ENCODE results near the gene PIGU. TPM values are rescaled to one million over a fixed set of nuclear protein-coding genes. Genes with fewer than 3 reads are reported as not detected.

Gene PIGU
- total RNA-seq, 1 experiment from 2014 or later = 18.4 TPM

DNA sequence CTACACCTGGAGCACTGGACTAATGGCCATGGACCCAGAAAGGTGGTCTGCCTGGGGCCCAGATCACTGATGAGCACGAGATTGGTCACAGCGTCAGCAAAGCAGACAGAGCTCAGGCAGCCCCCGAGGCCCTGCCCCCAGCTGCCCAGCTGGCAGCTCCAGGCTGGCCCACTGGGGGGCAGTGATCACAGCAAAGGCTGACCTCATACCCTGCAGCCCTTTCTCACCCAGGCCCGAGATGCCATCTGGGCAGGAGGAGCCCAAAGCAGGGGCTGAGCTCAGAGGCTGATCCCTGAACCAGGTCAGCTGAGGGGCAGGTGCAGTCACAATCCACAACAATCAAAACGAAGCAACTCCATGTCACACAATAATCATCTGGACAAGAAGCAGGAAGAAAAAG lies 114.3 kb downstream of the PIGU start:
- peaks cover 5% of the 10 kb centered on the region for H3K79me2 ChIP-seq (ENCODE audit: low read length)
- no peaks in the 10 kb centered on the region for H3K27me3 ChIP-seq (ENCODE audit: low read length)
- H3K36me3 ChIP-seq (ENCODE audit: insufficient read depth, low read length) = no peaks in the 10 kb centered on the region
- no peak overlapping the region for H2AFZ ChIP-seq (ENCODE audit: low read length)
- no peak overlapping the region for H3K4me2 ChIP-seq (ENCODE audit: low read depth, low read length, poor library complexity, severe bottlenecking)
- no peak overlapping the region for H3K27ac ChIP-seq (ENCODE audit: low read length)
- no peak overlapping the region for H3K9ac ChIP-seq (ENCODE audit: low read length)
- no peak overlapping the region for H3K4me3 ChIP-seq (ENCODE audit: low read length)
- H3K9me2 ChIP-seq (replicated peaks; ENCODE audit: insufficient read depth, low read length) = no peaks in the 10 kb centered on the region
- no peaks in the 10 kb centered on the region for H3K9me3 ChIP-seq (ENCODE audit: low read length)
- H4K20me1 ChIP-seq (ENCODE audit: insufficient read depth, low read depth, low read length) = no peaks in the 10 kb centered on the region
- H3K4me1 ChIP-seq (ENCODE audit: low read length) = peaks cover 4% of the 10 kb centered on the region; the same call in 1 of the 2 replicates
- DNase-seq = peak; percentile 71

GRCh38 chr20:34561661-34562060 lies 115.2 kb downstream of the PIGU start:
- Histone ChIP-seq H3K9ac (ENCODE audit: low read length) (no peak overlapping the region), H3K4me2 (ENCODE audit: low read depth, low read length, poor library complexity, severe bottlenecking) (no peak overlapping the region), H4K20me1 (ENCODE audit: insufficient read depth, low read depth, low read length) (no peaks in the 10 kb centered on the region), H3K27ac (ENCODE audit: low read length) (no peak overlapping the region), H3K4me3 (ENCODE audit: low read length) (no peak overlapping the region), H3K79me2 (ENCODE audit: low read length) (peaks cover 5% of the 10 kb centered on the region), H3K9me3 (ENCODE audit: low read length) (no peaks in the 10 kb centered on the region), H2AFZ (ENCODE audit: low read length) (no peak overlapping the region), H3K9me2 (replicated peaks; ENCODE audit: insufficient read depth, low read length) (no peaks in the 10 kb centered on the region), H3K36me3 (ENCODE audit: insufficient read depth, low read length) (no peaks in the 10 kb centered on the region), H3K27me3 (ENCODE audit: low read length) (no peaks in the 10 kb centered on the region), H3K4me1 (ENCODE audit: low read length) (peaks cover 4% of the 10 kb centered on the region; the same call in 1 of the 2 replicates)
- no peak for DNase-seq

DNA sequence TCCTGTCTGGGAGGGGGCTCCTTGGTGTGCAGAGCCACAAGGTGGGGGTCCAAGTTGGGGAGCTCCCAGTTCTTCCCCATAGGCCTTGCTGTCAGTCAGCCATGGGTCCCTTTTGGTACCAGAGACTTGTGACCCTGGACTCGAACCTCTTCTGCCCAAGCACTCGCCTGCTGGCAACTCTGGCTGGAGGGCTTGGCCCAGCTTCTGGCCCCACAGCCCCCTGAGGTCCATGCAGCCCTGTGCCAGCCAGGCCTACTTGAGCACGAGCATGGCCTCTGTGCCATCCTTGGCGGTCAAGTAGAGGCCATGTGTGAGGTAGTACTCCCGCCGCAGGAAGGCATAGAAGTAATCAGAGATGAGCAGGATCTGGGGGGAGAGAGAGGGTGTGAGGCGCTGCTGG lies 116.3 kb downstream of the PIGU start:
- H3K4me2 ChIP-seq (ENCODE audit: low read depth, low read length, poor library complexity, severe bottlenecking) = no peak overlapping the region
- no peak overlapping the region for H3K27ac ChIP-seq (ENCODE audit: low read length)
- H3K36me3 ChIP-seq (ENCODE audit: insufficient read depth, low read length) = no peaks in the 10 kb centered on the region
- H3K4me3 ChIP-seq (ENCODE audit: low read length) = no peak overlapping the region
- no peak overlapping the region for H3K9ac ChIP-seq (ENCODE audit: low read length)
- no peak overlapping the region for H2AFZ ChIP-seq (ENCODE audit: low read length)
- H3K27me3 ChIP-seq (ENCODE audit: low read length) = no peaks in the 10 kb centered on the region
- no peaks in the 10 kb centered on the region for H3K9me3 ChIP-seq (ENCODE audit: low read length)
- H3K79me2 ChIP-seq (ENCODE audit: low read length) = peaks cover 5% of the 10 kb centered on the region
- no peaks in the 10 kb centered on the region for H3K9me2 ChIP-seq (replicated peaks; ENCODE audit: insufficient read depth, low read length)
- no peaks in the 10 kb centered on the region for H4K20me1 ChIP-seq (ENCODE audit: insufficient read depth, low read depth, low read length)
- DNase-seq = no peak
- peaks cover 4% of the 10 kb centered on the region; the same call in 1 of the 2 replicates for H3K4me1 ChIP-seq (ENCODE audit: low read length)

- Histone ChIP-seq H3K9me3 (ENCODE audit: low read length) (no peaks in the 10 kb centered on the region), H3K27me3 (ENCODE audit: low read length) (no peaks in the 10 kb centered on the region), H3K27ac (ENCODE audit: low read length) (no peak overlapping the region), H3K4me2 (ENCODE audit: low read depth, low read length, poor library complexity, severe bottlenecking) (no peak overlapping the region), H4K20me1 (ENCODE audit: insufficient read depth, low read depth, low read length) (no peaks in the 10 kb centered on the region), H3K36me3 (ENCODE audit: insufficient read depth, low read length) (no peaks in the 10 kb centered on the region), H3K79me2 (ENCODE audit: low read length) (peaks cover 5% of the 10 kb centered on the region), H3K4me3 (ENCODE audit: low read length) (no peak overlapping the region), H3K4me1 (ENCODE audit: low read length) (peaks cover 4% of the 10 kb centered on the region; the same call in 1 of the 2 replicates), H2AFZ (ENCODE audit: low read length) (no peak overlapping the region), H3K9ac (ENCODE audit: low read length) (no peak overlapping the region), H3K9me2 (replicated peaks; ENCODE audit: insufficient read depth, low read length) (no peaks in the 10 kb centered on the region)
- no peak for DNase-seq
Observed at GRCh38 chr20:34560141-34560523, 116.8 kb downstream of the PIGU start.

DNA sequence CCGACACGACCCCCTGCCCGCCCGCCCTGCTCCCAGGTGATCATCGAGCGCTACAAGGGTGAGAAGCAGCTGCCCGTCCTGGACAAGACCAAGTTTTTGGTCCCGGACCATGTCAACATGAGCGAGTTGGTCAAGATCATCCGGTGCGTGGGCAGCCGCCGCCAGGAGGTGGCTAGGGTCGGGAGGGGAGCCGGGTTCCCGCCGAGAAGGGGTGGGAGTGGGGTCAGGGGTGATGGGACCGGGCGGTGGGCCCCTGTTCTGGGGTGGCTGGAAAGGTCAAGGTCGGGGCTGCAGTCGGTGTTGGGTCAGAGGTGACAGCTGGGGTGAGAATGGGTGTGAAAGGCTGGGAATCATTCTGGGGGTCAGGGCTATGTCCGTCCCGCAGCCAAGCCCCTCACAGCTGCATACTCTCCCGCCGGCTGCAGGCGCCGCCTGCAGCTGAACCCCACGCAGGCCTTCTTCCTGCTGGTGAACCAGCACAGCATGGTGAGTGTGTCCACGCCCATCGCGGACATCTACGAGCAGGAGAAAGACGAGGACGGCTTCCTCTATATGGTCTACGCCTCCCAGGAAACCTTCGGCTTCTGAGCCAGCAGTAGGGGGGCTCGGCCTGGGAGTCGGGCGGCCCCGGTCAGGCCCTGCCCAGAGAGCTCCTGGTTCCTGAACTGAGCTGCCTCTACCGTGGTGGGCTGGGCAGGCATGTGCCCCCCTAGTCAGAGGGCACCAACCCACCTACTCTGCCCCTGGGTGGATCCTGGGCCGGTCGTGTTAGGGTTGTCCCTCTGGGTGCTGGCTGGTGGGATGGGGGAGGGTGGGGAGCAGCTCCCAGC lies 117.4 kb downstream of the PIGU start:
- Histone ChIP-seq H3K9me2 (replicated peaks; ENCODE audit: insufficient read depth, low read length) (no peaks in the 10 kb centered on the region), H3K36me3 (ENCODE audit: insufficient read depth, low read length) (no peaks in the 10 kb centered on the region), H2AFZ (ENCODE audit: low read length) (no peak overlapping the region), H3K9me3 (ENCODE audit: low read length) (no peaks in the 10 kb centered on the region), H3K79me2 (ENCODE audit: low read length) (peaks cover 5% of the 10 kb centered on the region), H4K20me1 (ENCODE audit: insufficient read depth, low read depth, low read length) (no peaks in the 10 kb centered on the region), H3K27ac (ENCODE audit: low read length) (no peak overlapping the region), H3K27me3 (ENCODE audit: low read length) (no peaks in the 10 kb centered on the region), H3K9ac (ENCODE audit: low read length) (no peak overlapping the region), H3K4me3 (ENCODE audit: low read length) (no peak overlapping the region), H3K4me1 (ENCODE audit: low read length) (peaks cover 4% of the 10 kb centered on the region; the same call in 1 of the 2 replicates), H3K4me2 (ENCODE audit: low read depth, low read length, poor library complexity, severe bottlenecking) (no peak overlapping the region)
- no peak for DNase-seq

- H2AFZ ChIP-seq (ENCODE audit: low read length) = no peak within 1 kb of the TSS
- no peak within 1 kb of the TSS for H3K27ac ChIP-seq (ENCODE audit: low read length)
- peak within 1 kb of the TSS; percentile 74 for H3K9ac ChIP-seq (ENCODE audit: low read length)
- H3K9me3 ChIP-seq (ENCODE audit: low read length) = no peaks in the 10 kb centered on the region
- no peaks in the 10 kb centered on the region for H4K20me1 ChIP-seq (ENCODE audit: insufficient read depth, low read depth, low read length)
- peaks cover 5% of the 10 kb centered on the region for H3K79me2 ChIP-seq (ENCODE audit: low read length)
- H3K4me2 ChIP-seq (ENCODE audit: low read depth, low read length, poor library complexity, severe bottlenecking) = peak within 1 kb of the TSS; percentile 66
- no peaks in the 10 kb centered on the region for H3K27me3 ChIP-seq (ENCODE audit: low read length)
- H3K4me1 ChIP-seq (ENCODE audit: low read length) = peaks cover 4% of the 10 kb centered on the region; the same call in 1 of the 2 replicates
- DNase-seq = peak; percentile 93
- peak within 1 kb of the TSS; percentile 70 for H3K4me3 ChIP-seq (ENCODE audit: low read length)
- no peaks in the 10 kb centered on the region for H3K36me3 ChIP-seq (ENCODE audit: insufficient read depth, low read length)
- no peaks in the 10 kb centered on the region for H3K9me2 ChIP-seq (replicated peaks; ENCODE audit: insufficient read depth, low read length)
Observed at GRCh38 chr20:34558320-34559218, 118.3 kb downstream of the PIGU start, which contains the start of gene MAP1LC3A. Gene MAP1LC3A (plus strand): TSS chr20:34558718. CDS start chr20:34558869, 151 bp downstream.

- H3K27ac ChIP-seq (ENCODE audit: low read length) = no peak overlapping the region
- H3K4me1 ChIP-seq (ENCODE audit: low read length) = peaks cover 4% of the 10 kb centered on the region; the same call in 1 of the 2 replicates
- no peaks in the 10 kb centered on the region for H3K27me3 ChIP-seq (ENCODE audit: low read length)
- no peaks in the 10 kb centered on the region for H3K9me3 ChIP-seq (ENCODE audit: low read length)
- peak overlapping the region; percentile 74 for H3K9ac ChIP-seq (ENCODE audit: low read length)
- H2AFZ ChIP-seq (ENCODE audit: low read length) = no peak overlapping the region
- DNase-seq = no peak
- peak overlapping the region; percentile 70 for H3K4me3 ChIP-seq (ENCODE audit: low read length)
- H3K9me2 ChIP-seq (replicated peaks; ENCODE audit: insufficient read depth, low read length) = no peaks in the 10 kb centered on the region
- H3K79me2 ChIP-seq (ENCODE audit: low read length) = peaks cover 5% of the 10 kb centered on the region
- H3K36me3 ChIP-seq (ENCODE audit: insufficient read depth, low read length) = no peaks in the 10 kb centered on the region
- no peaks in the 10 kb centered on the region for H4K20me1 ChIP-seq (ENCODE audit: insufficient read depth, low read depth, low read length)
- peak overlapping the region; percentile 66 for H3K4me2 ChIP-seq (ENCODE audit: low read depth, low read length, poor library complexity, severe bottlenecking)
Observed at GRCh38 chr20:34557936-34558319, 119.0 kb downstream of the PIGU start.

- no peaks in the 10 kb centered on the region for H3K9me3 ChIP-seq (ENCODE audit: low read length)
- H2AFZ ChIP-seq (ENCODE audit: low read length) = no peak overlapping the region
- no peak for DNase-seq
- H3K27ac ChIP-seq (ENCODE audit: low read length) = no peak overlapping the region
- no peaks in the 10 kb centered on the region for H4K20me1 ChIP-seq (ENCODE audit: insufficient read depth, low read depth, low read length)
- no peaks in the 10 kb centered on the region for H3K27me3 ChIP-seq (ENCODE audit: low read length)
- peaks cover 5% of the 10 kb centered on the region for H3K79me2 ChIP-seq (ENCODE audit: low read length)
- H3K9ac ChIP-seq (ENCODE audit: low read length) = no peak overlapping the region
- H3K4me1 ChIP-seq (ENCODE audit: low read length) = peaks cover 4% of the 10 kb centered on the region; the same call in 1 of the 2 replicates
- H3K4me3 ChIP-seq (ENCODE audit: low read length) = no peak overlapping the region
- H3K4me2 ChIP-seq (ENCODE audit: low read depth, low read length, poor library complexity, severe bottlenecking) = no peak overlapping the region
- no peaks in the 10 kb centered on the region for H3K36me3 ChIP-seq (ENCODE audit: insufficient read depth, low read length)
- no peaks in the 10 kb centered on the region for H3K9me2 ChIP-seq (replicated peaks; ENCODE audit: insufficient read depth, low read length)
Observed at GRCh38 chr20:34553366-34553867, 123.5 kb downstream of the PIGU start.

Measured in Karpas-422 (cell line).